ENCODE data around the gene RCAN3. TPM values are rescaled to one million over a fixed set of nuclear protein-coding genes. Genes with fewer than 3 reads are reported as not detected.
A peak's percentile ranks its signal among the peaks of the same experiment; 100 is the strongest.

Gene RCAN3
- total RNA-seq, 1 experiment from 2014 or later = 10.2 TPM

- peak overlapping the region; percentile 83 for H3K27ac Mint-ChIP-seq (ENCODE audit: unreplicated experiment)
- ChIA-PET CTCF (interaction anchor here (0.7 to 1.6 kb wide), 3 partner anchors 84 to 88 kb away, joined by 3 to 7 read pairs (median 6); partner anchors contain the start of gene NIPAL3), POLR2A (interaction anchor here (1.0 kb wide), 1 partner anchor 27 kb away, joined by 3 read pairs; no protein-coding TSS in a partner anchor)
- H3K27me3 Mint-ChIP-seq (ENCODE audit: insufficient read depth, unreplicated experiment) = no peaks in the 10 kb centered on the region
- Histone ChIP-seq H3K4me1 (peaks cover 5% of the 10 kb centered on the region; the same call in 1 of the 2 replicates), H3K27me3 (replicated peaks; ENCODE audit: control insufficient read depth, insufficient read depth, low read length) (no peaks in the 10 kb centered on the region), H3K36me3 (ENCODE audit: control insufficient read depth, insufficient read depth, low read length) (no peaks in the 10 kb centered on the region), H3K9me3 (no peaks in the 10 kb centered on the region), H3K4me3 (ENCODE audit: low read depth, low read length) (peak overlapping the region; percentile 73)
- no peak for TF ChIP-seq CTCF (IDR thresholded peaks at IDR 0.05; ENCODE audit: insufficient read depth in 1 of 2, low read depth in 1 of 2, low read length in 1 of 2, severe bottlenecking in 1 of 2, unreplicated experiment in 1 of 2)
- no TSS peak for BruUV-seq (replicated peaks)
- H3K4me3 Mint-ChIP-seq (ENCODE audit: unreplicated experiment) = peak overlapping the region; percentile 84
- peak in 1 of 2 experiments; percentile 19 for DNase-seq
- intact Hi-C loops (cut with micrococcal nuclease; ENCODE audit: unreplicated experiment) = loop anchor here (2.0 kb wide), 1 partner anchor 88 kb away; the partner anchor contains the start of gene NIPAL3
- H3K36me3 Mint-ChIP-seq (ENCODE audit: insufficient read depth, unreplicated experiment) = peaks cover 7% of the 10 kb centered on the region
- peaks cover 10% of the 10 kb centered on the region for H3K4me1 Mint-ChIP-seq (ENCODE audit: low read depth, unreplicated experiment)
- H3K9me3 Mint-ChIP-seq (ENCODE audit: unreplicated experiment) = no peaks in the 10 kb centered on the region
Observed at GRCh38 chr1:24503059-24503751, 569 bp downstream of the RCAN3 start.

- Mint-ChIP-seq H3K4me1 (ENCODE audit: low read depth, unreplicated experiment) (peaks cover 14% of the 10 kb centered on the region), H3K36me3 (ENCODE audit: insufficient read depth, unreplicated experiment) (peaks cover 7% of the 10 kb centered on the region), H3K4me3 (ENCODE audit: unreplicated experiment) (peak overlapping the region; percentile 84), H3K27me3 (ENCODE audit: insufficient read depth, unreplicated experiment) (no peaks in the 10 kb centered on the region), H3K9me3 (ENCODE audit: unreplicated experiment) (no peaks in the 10 kb centered on the region), H3K27ac (ENCODE audit: unreplicated experiment) (peak overlapping the region; percentile 83)
- BruUV-seq (replicated peaks) = no TSS peak
- Histone ChIP-seq H3K27me3 (replicated peaks; ENCODE audit: control insufficient read depth, insufficient read depth, low read length) (no peaks in the 10 kb centered on the region), H3K4me3 (ENCODE audit: low read depth, low read length) (peak overlapping the region; percentile 73), H3K9me3 (no peaks in the 10 kb centered on the region), H3K4me1 (peaks cover 5% of the 10 kb centered on the region; the same call in 1 of the 2 replicates), H3K36me3 (ENCODE audit: control insufficient read depth, insufficient read depth, low read length) (no peaks in the 10 kb centered on the region)
- POLR2A ChIA-PET = no interaction called here
- CTCF ChIA-PET = interaction anchor here (0.7 to 1.1 kb wide), 2 partner anchors 83 to 89 kb away, joined by 3 to 6 read pairs; partner anchors contain the start of gene NIPAL3
- intact Hi-C loops (cut with micrococcal nuclease; ENCODE audit: unreplicated experiment) = loop anchor here (2.0 kb wide), 1 partner anchor 89 kb away; the partner anchor contains the start of gene NIPAL3
- no peak for DNase-seq
- no peak for TF ChIP-seq CTCF (IDR thresholded peaks at IDR 0.05; ENCODE audit: insufficient read depth in 1 of 2, low read depth in 1 of 2, low read length in 1 of 2, severe bottlenecking in 1 of 2, unreplicated experiment in 1 of 2)
Observed at GRCh38 chr1:24503870-24504523, 1.4 kb downstream of the RCAN3 start.

- no peaks in the 10 kb centered on the region for H3K27me3 Mint-ChIP-seq (ENCODE audit: insufficient read depth, unreplicated experiment)
- H3K27ac Mint-ChIP-seq (ENCODE audit: unreplicated experiment) = no peak overlapping the region
- CTCF ChIA-PET = interaction anchor here (1.1 kb wide), 1 partner anchor 83 kb away, joined by 3 read pairs; no protein-coding TSS in a partner anchor
Observed at GRCh38 chr1:24504560-24504959, 1.9 kb downstream of the RCAN3 start.

More at GRCh38 chr1:24504560-24504959, 1.9 kb downstream of the RCAN3 start:
- Mint-ChIP-seq H3K4me3 (ENCODE audit: unreplicated experiment) (peak overlapping the region; percentile 84), H3K4me1 (ENCODE audit: low read depth, unreplicated experiment) (peaks cover 14% of the 10 kb centered on the region), H3K9me3 (ENCODE audit: unreplicated experiment) (no peaks in the 10 kb centered on the region), H3K36me3 (ENCODE audit: insufficient read depth, unreplicated experiment) (peaks cover 7% of the 10 kb centered on the region)
- peaks cover 5% of the 10 kb centered on the region; the same call in 1 of the 2 replicates for H3K4me1 ChIP-seq
- intact Hi-C loops (cut with micrococcal nuclease; ENCODE audit: unreplicated experiment) = no loop called here
- H3K36me3 ChIP-seq (ENCODE audit: control insufficient read depth, insufficient read depth, low read length) = no peaks in the 10 kb centered on the region
- no peak for DNase-seq
- TSS peak; percentile 34 for BruUV-seq (replicated peaks)
- POLR2A ChIA-PET = no interaction called here
- H3K27me3 ChIP-seq (replicated peaks; ENCODE audit: control insufficient read depth, insufficient read depth, low read length) = no peaks in the 10 kb centered on the region
- no peaks in the 10 kb centered on the region for H3K9me3 ChIP-seq
- H3K4me3 ChIP-seq (ENCODE audit: low read depth, low read length) = no peak overlapping the region
- no peak for TF ChIP-seq CTCF (IDR thresholded peaks at IDR 0.05; ENCODE audit: insufficient read depth in 1 of 2, low read depth in 1 of 2, low read length in 1 of 2, severe bottlenecking in 1 of 2, unreplicated experiment in 1 of 2)

All from Caco-2 (cell line).